Neuronal stem cell (in vitro differentiated cells): ENCODE data around the gene STIP1.

ENCODE experiments used
- DNase-seq: peaks from one replicate; pipeline ENCODE4 v3.0.0-alpha.2; 2013; ENCODE audit warnings: low spot score
- H2AFZ ChIP-seq: one replicate; pipeline ENCODE4 v1.6.1; 2013; ENCODE audit warnings: mild to moderate bottlenecking, low read length, inconsistent platforms
- H2AK5ac ChIP-seq: 2 replicates; pipeline ENCODE4 v1.6.1; 2013; ENCODE audit warnings: low read depth, mild to moderate bottlenecking, inconsistent platforms, low read length, moderate library complexity, mixed read lengths
- H2BK120ac ChIP-seq: 2 replicates; pipeline ENCODE4 v1.6.1; 2013; ENCODE audit warnings: low read depth, mild to moderate bottlenecking, inconsistent platforms, low read length, moderate library complexity, mixed read lengths
- H2BK12ac ChIP-seq: one replicate; pipeline ENCODE4 v1.6.1; 2013; ENCODE audit warnings: low read length, inconsistent platforms
- H2BK15ac ChIP-seq: 2 replicates; pipeline ENCODE4 v1.6.1; 2013; ENCODE audit warnings: mild to moderate bottlenecking, low read length, inconsistent platforms, mixed read lengths
- H2BK5ac ChIP-seq: one replicate; pipeline ENCODE4 v1.6.1; 2013; ENCODE audit warnings: inconsistent platforms, mild to moderate bottlenecking, low read length, moderate library complexity
- H3K14ac ChIP-seq: one replicate; pipeline ENCODE4 v1.6.1; 2013; ENCODE audit warnings: low read length, inconsistent platforms
- H3K18ac ChIP-seq: 2 replicates; pipeline ENCODE4 v1.6.1; 2013; ENCODE audit warnings: low read length, inconsistent platforms
- H3K23ac ChIP-seq: 2 replicates; pipeline ENCODE4 v1.6.1; 2013; ENCODE audit warnings: low read depth, mild to moderate bottlenecking, mixed read lengths, low read length, inconsistent platforms; ENCODE audit not compliant: poor library complexity
- H3K27ac ChIP-seq: replicated peaks from 3 replicates; pipeline ENCODE4 v1.5.1; 2013; ENCODE audit warnings: low read length, inconsistent platforms
- H3K27me3 ChIP-seq, 3 experiments: 2 replicates each; pipeline ENCODE4 v1.6.1; 2013; ENCODE audit warnings: low read length in 3 of 3, mild to moderate bottlenecking in 2 of 3, inconsistent platforms in 1 of 3, low read depth in 1 of 3, mixed read lengths in 1 of 3, moderate library complexity in 1 of 3; ENCODE audit not compliant: control insufficient read depth in 3 of 3, insufficient read depth in 3 of 3
- H3K36me3 ChIP-seq, 2 donors: replicated peaks in 1 of 2; 2 replicates each; pipeline ENCODE4 v1.6.1; 2013; ENCODE audit warnings: low read length in 2 of 2; ENCODE audit not compliant: control insufficient read depth in 2 of 2, insufficient read depth in 2 of 2
- H3K4ac ChIP-seq: 2 replicates; pipeline ENCODE4 v1.6.1; 2013; ENCODE audit warnings: inconsistent platforms, mild to moderate bottlenecking, low read length, moderate library complexity
- H3K4me1 ChIP-seq, 2 donors: 1 replicate in 1 of 2; 2 replicates in 1 of 2; pipeline ENCODE4 v1.6.1; 2013; ENCODE audit warnings: low read length in 2 of 2, low read depth in 1 of 2; ENCODE audit not compliant: control insufficient read depth in 2 of 2, insufficient read depth in 1 of 2
- H3K4me2 ChIP-seq: one replicate; pipeline ENCODE4 v1.6.1; 2013; ENCODE audit warnings: mild to moderate bottlenecking, low read length, inconsistent platforms; ENCODE audit not compliant: insufficient read depth, poor library complexity, severe bottlenecking
- H3K4me3 ChIP-seq, 2 donors: 2 replicates each; pipeline ENCODE4 v1.5.1; 2013; ENCODE audit warnings: low read length in 2 of 2, mild to moderate bottlenecking in 2 of 2, inconsistent platforms in 1 of 2, moderate library complexity in 1 of 2
- H3K79me1 ChIP-seq: one replicate; pipeline ENCODE4 v1.6.1; 2013; ENCODE audit warnings: low read depth, mild to moderate bottlenecking, inconsistent platforms, low read length, moderate library complexity
- H3K9ac ChIP-seq: one replicate; pipeline ENCODE4 v1.6.1; 2013; ENCODE audit warnings: mild to moderate bottlenecking, low read depth, low read length, inconsistent platforms; ENCODE audit not compliant: poor library complexity
- H3K9me3 ChIP-seq, 2 donors: replicated peaks in 1 of 2; 2 replicates each; pipeline versions ENCODE3 to v1.6.1; 2013; ENCODE audit warnings: low read length in 2 of 2, mild to moderate bottlenecking in 2 of 2, inconsistent platforms in 1 of 2, low read depth in 1 of 2, mixed read lengths in 1 of 2, moderate library complexity in 1 of 2; ENCODE audit not compliant: control insufficient read depth in 2 of 2, insufficient read depth in 1 of 2
- H4K8ac ChIP-seq: one replicate; pipeline ENCODE4 v1.6.1; 2013; ENCODE audit warnings: low read depth, mild to moderate bottlenecking, inconsistent platforms, low read length, moderate library complexity
- H4K91ac ChIP-seq: one replicate; pipeline ENCODE4 v1.6.1; 2013; ENCODE audit warnings: low read length, low read depth, mild to moderate bottlenecking, inconsistent platforms; ENCODE audit not compliant: poor library complexity
- WGBS, 2 donors: extraction: QIAGEN DNeasy Blood & Tissue Kit; methylation state at CpG; one replicate each; pipeline ENCODE4 v1.1.7; 2013; ENCODE audit warnings: missing lambda C conversion rate in 2 of 2, mixed read lengths in 1 of 2; ENCODE audit not compliant: insufficient read length in 2 of 2, insufficient replicate concordance in 1 of 2; ENCODE audit errors: extremely low coverage in 2 of 2; 5-methylcytosine and 5-hydroxymethylcytosine counted together

The STIP1 gene

GRCh38 chr11:64183890-64184289, 2.1 kb upstream of the STIP1 start:
- Histone ChIP-seq H2AK5ac (no peak overlapping the region), H3K18ac (no peak overlapping the region), H4K8ac (no peak overlapping the region), H3K23ac (no peak overlapping the region), H3K4me1 (peaks cover 10 to 16% of the 10 kb centered on the region in 2 donors), H3K9me3 (peaks cover 0 to 2% of the 10 kb centered on the region in 2 donors), H2AFZ (no peak overlapping the region), H3K36me3 (peaks cover 0 to 5% of the 10 kb centered on the region in 2 donors), H2BK12ac (no peak overlapping the region), H3K79me1 (peaks cover 3% of the 10 kb centered on the region), H3K27me3 (no peaks in the 10 kb centered on the region), H3K14ac (no peak overlapping the region), H2BK15ac (no peak overlapping the region), H3K4me2 (no peak overlapping the region), H2BK120ac (no peak overlapping the region), H2BK5ac (no peak overlapping the region), H3K4me3 (peak overlapping the region in 1 of 2 donors; percentile 92), H4K91ac (no peak overlapping the region), H3K4ac (no peak overlapping the region), H3K27ac (no peak overlapping the region), H3K9ac (no peak overlapping the region)
- no peak for DNase-seq
- no CpG with 5 or more reads among the region's 7 CpGs for WGBS, 2 donors

GRCh38 chr11:64185175-64185692, 737 bp upstream of the STIP1 start:
- no peak for DNase-seq
- Histone ChIP-seq H3K27me3 (no peaks in the 10 kb centered on the region), H3K23ac (peak overlapping the region; percentile 57), H3K14ac (no peak overlapping the region), H3K4me2 (peak overlapping the region; percentile 89), H2BK120ac (peak overlapping the region; percentile 45), H2AFZ (peak overlapping the region; percentile 67), H4K91ac (no peak overlapping the region), H3K18ac (peak overlapping the region; percentile 96), H3K79me1 (peaks cover 3% of the 10 kb centered on the region), H2AK5ac (no peak overlapping the region), H4K8ac (no peak overlapping the region), H2BK15ac (no peak overlapping the region), H2BK5ac (no peak overlapping the region), H3K4ac (no peak overlapping the region), H3K36me3 (peaks cover 5 to 10% of the 10 kb centered on the region in 2 donors), H3K9me3 (peaks cover 0 to 2% of the 10 kb centered on the region in 2 donors), H3K4me3 (peak overlapping the region; percentile 88 to 92), H3K9ac (peak overlapping the region; percentile 94), H3K4me1 (peaks cover 10 to 16% of the 10 kb centered on the region in 2 donors), H2BK12ac (no peak overlapping the region), H3K27ac (peak overlapping the region; percentile 85)
- no CpG with 5 or more reads among the region's 52 CpGs for WGBS, 2 donors

- H4K8ac ChIP-seq, result no peak overlapping the region
- no peak for DNase-seq
- H3K14ac ChIP-seq, result no peak overlapping the region
- peaks cover 5 to 24% of the 10 kb centered on the region in 2 donors for H3K36me3 ChIP-seq
- H2BK15ac ChIP-seq, result no peak overlapping the region
- H2BK5ac ChIP-seq, result peak overlapping the region; percentile 57
- H3K27me3 ChIP-seq, result no peaks in the 10 kb centered on the region
- peaks cover 6 to 7% of the 10 kb centered on the region in 2 donors for H3K4me1 ChIP-seq
- H3K18ac ChIP-seq, result peak overlapping the region; percentile 89
- H3K9me3 ChIP-seq, result peaks cover 0 to 2% of the 10 kb centered on the region in 2 donors
- H3K4ac ChIP-seq, result no peak overlapping the region
- peak overlapping the region; percentile 47 for H2AFZ ChIP-seq
- H4K91ac ChIP-seq, result no peak overlapping the region
- H3K4me2 ChIP-seq, result no peak overlapping the region
- H3K79me1 ChIP-seq, result peaks cover 4% of the 10 kb centered on the region
- no peak overlapping the region for H3K4me3 ChIP-seq
- H3K23ac ChIP-seq, result no peak overlapping the region
- H2BK12ac ChIP-seq, result no peak overlapping the region
- peak overlapping the region; percentile 85 for H2AK5ac ChIP-seq
- peak overlapping the region; percentile 71 for H3K27ac ChIP-seq
- peak overlapping the region; percentile 90 for H3K9ac ChIP-seq
- no CpG with 5 or more reads among the region's 48 CpGs for WGBS, 2 donors
- H2BK120ac ChIP-seq, result no peak overlapping the region
Measured at GRCh38 chr11:64186492-64187165, 658 bp downstream of the STIP1 start.

GRCh38 chr11:64192434-64192833, 6.5 kb downstream of the STIP1 start:
- H4K91ac ChIP-seq, result no peak overlapping the region
- no peak overlapping the region for H2BK120ac ChIP-seq
- H3K4me3 ChIP-seq, result no peak overlapping the region
- peaks cover 8% of the 10 kb centered on the region for H3K79me1 ChIP-seq
- no peak overlapping the region for H2BK15ac ChIP-seq
- H2AK5ac ChIP-seq, result no peak overlapping the region
- no peak overlapping the region for H3K9ac ChIP-seq
- no peak overlapping the region for H2BK12ac ChIP-seq
- peaks cover 0 to 2% of the 10 kb centered on the region in 2 donors for H3K9me3 ChIP-seq
- no peaks in the 10 kb centered on the region for H3K4me1 ChIP-seq
- H4K8ac ChIP-seq, result no peak overlapping the region
- H2AFZ ChIP-seq, result no peak overlapping the region
- no peaks in the 10 kb centered on the region for H3K27me3 ChIP-seq
- no peak overlapping the region for H3K4ac ChIP-seq
- no peak overlapping the region for H3K14ac ChIP-seq
- WGBS, 2 donors, result no CpG with 5 or more reads among the region's 5 CpGs
- no peak overlapping the region for H3K4me2 ChIP-seq
- no peak for DNase-seq
- H3K23ac ChIP-seq, result no peak overlapping the region
- no peak overlapping the region for H3K27ac ChIP-seq
- H3K36me3 ChIP-seq, result peaks cover 46 to 82% of the 10 kb centered on the region in 2 donors
- no peak overlapping the region for H3K18ac ChIP-seq
- no peak overlapping the region for H2BK5ac ChIP-seq
